Measurements from ENCODE around the gene TMEM97. TPM values are rescaled to one million over a fixed set of nuclear protein-coding genes. Genes with fewer than 3 reads are reported as not detected.
"Not testable (repeated sequence)": the region's sequence is repeated elsewhere in the genome, so short reads cannot be mapped to it uniquely, and the experiment has no call there.

The TMEM97 gene
- total RNA-seq: 10 to 100 TPM; 23.4 to 38.2 TPM

- Mint-ChIP-seq H3K27me3 (ENCODE audit: low read depth) (no peaks in the 10 kb centered on the region), H3K36me3 (ENCODE audit: insufficient read depth in 2 of 2) (peaks cover 0 to 5% of the 10 kb centered on the region in 2 donors), H3K9me3 (no peaks in the 10 kb centered on the region), H3K27ac (peak within 1 kb of the TSS; percentile 77), H3K4me3 (peak within 1 kb of the TSS; percentile 89 to 90), H3K4me1 (ENCODE audit: low read depth) (peaks cover 48% of the 10 kb centered on the region)
- ATAC-seq (replicated peaks in 1 of 2) (peak; percentile 99), DNase-seq (peak; percentile 96 to 98)
These were observed at the start of gene TMEM97 for GRCh38 chr17:28318759-28319597. Gene TMEM97 (plus strand): TSS chr17:28319200. CDS start chr17:28319240, 40 bp downstream.

- no peak overlapping the region for H3K4me3 Mint-ChIP-seq
- DNase-seq (no peak), ATAC-seq (replicated peaks in 1 of 2) (no peak)
- H3K36me3 Mint-ChIP-seq (ENCODE audit: insufficient read depth in 2 of 2): peaks cover 0 to 4% of the 10 kb centered on the region in 2 donors
- no peak overlapping the region for H3K27ac Mint-ChIP-seq
- H3K9me3 Mint-ChIP-seq: peaks cover 2% of the 10 kb centered on the region in 2 donors
- H3K27me3 Mint-ChIP-seq (ENCODE audit: low read depth): peaks cover 50% of the 10 kb centered on the region
- H3K4me1 Mint-ChIP-seq (ENCODE audit: low read depth): peaks cover 4% of the 10 kb centered on the region
These were observed 48.9 kb upstream of the TMEM97 start for GRCh38 chr17:28270055-28270454.

- peaks cover 5% of the 10 kb centered on the region for H3K4me1 Mint-ChIP-seq (ENCODE audit: low read depth)
- peaks cover 59% of the 10 kb centered on the region for H3K27me3 Mint-ChIP-seq (ENCODE audit: low read depth)
- peaks cover 2% of the 10 kb centered on the region in 2 donors for H3K9me3 Mint-ChIP-seq
- ATAC-seq (replicated peaks in 1 of 2): no peak
- no peak overlapping the region for H3K27ac Mint-ChIP-seq
- no peak overlapping the region for H3K4me3 Mint-ChIP-seq
- peaks cover 0 to 4% of the 10 kb centered on the region in 2 donors for H3K36me3 Mint-ChIP-seq (ENCODE audit: insufficient read depth in 2 of 2)
- no peak for DNase-seq
These were observed 48.1 kb upstream of the TMEM97 start for GRCh38 chr17:28270926-28271325.

- Mint-ChIP-seq H3K27me3 (ENCODE audit: low read depth) (peaks cover 64% of the 10 kb centered on the region), H3K9me3 (peaks cover 2% of the 10 kb centered on the region in 2 donors), H3K36me3 (ENCODE audit: insufficient read depth in 2 of 2) (peaks cover 0 to 4% of the 10 kb centered on the region in 2 donors), H3K4me1 (ENCODE audit: low read depth) (peaks cover 5% of the 10 kb centered on the region), H3K27ac (no peak overlapping the region), H3K4me3 (no peak overlapping the region)
- no peak for ATAC-seq (replicated peaks in 1 of 2)
- DNase-seq: no peak
These were observed 47.6 kb upstream of the TMEM97 start for GRCh38 chr17:28271431-28271830.

- Mint-ChIP-seq H3K9me3 (peaks cover under 1% of the 10 kb centered on the region in 2 donors), H3K4me3 (no peak overlapping the region), H3K27ac (no peak overlapping the region), H3K4me1 (ENCODE audit: low read depth) (peaks cover 6% of the 10 kb centered on the region), H3K36me3 (ENCODE audit: insufficient read depth in 2 of 2) (peaks cover 0 to 2% of the 10 kb centered on the region in 2 donors), H3K27me3 (ENCODE audit: low read depth) (peaks cover 72% of the 10 kb centered on the region)
- DNase-seq (no peak), ATAC-seq (replicated peaks in 1 of 2) (no peak)
These were observed 46.8 kb upstream of the TMEM97 start for GRCh38 chr17:28272166-28272565.

GRCh38 chr17:28273341-28273740 is 45.7 kb upstream of the TMEM97 start:
- Mint-ChIP-seq H3K4me1 (ENCODE audit: low read depth) (peaks cover 18% of the 10 kb centered on the region), H3K27me3 (ENCODE audit: low read depth) (peaks cover 83% of the 10 kb centered on the region)
- not testable (repeated sequence) for H3K36me3 Mint-ChIP-seq (ENCODE audit: insufficient read depth in 2 of 2); ATAC-seq (replicated peaks in 1 of 2); H3K9me3 Mint-ChIP-seq; H3K27ac Mint-ChIP-seq; H3K4me3 Mint-ChIP-seq; DNase-seq

- no peaks in the 10 kb centered on the region for H3K9me3 Mint-ChIP-seq
- H3K36me3 Mint-ChIP-seq (ENCODE audit: insufficient read depth in 2 of 2): no peaks in the 10 kb centered on the region
- peaks cover 81% of the 10 kb centered on the region for H3K27me3 Mint-ChIP-seq (ENCODE audit: low read depth)
- peaks cover 23% of the 10 kb centered on the region for H3K4me1 Mint-ChIP-seq (ENCODE audit: low read depth)
- DNase-seq (no peak), ATAC-seq (replicated peaks in 1 of 2) (no peak)
- no peak overlapping the region for H3K4me3 Mint-ChIP-seq
- no peak overlapping the region for H3K27ac Mint-ChIP-seq
These were observed 44.3 kb upstream of the TMEM97 start for GRCh38 chr17:28274591-28275265.

- Mint-ChIP-seq H3K4me1 (ENCODE audit: low read depth) (peaks cover 23% of the 10 kb centered on the region), H3K4me3 (no peak overlapping the region), H3K27ac (no peak overlapping the region), H3K9me3 (no peaks in the 10 kb centered on the region), H3K36me3 (ENCODE audit: insufficient read depth in 2 of 2) (no peaks in the 10 kb centered on the region), H3K27me3 (ENCODE audit: low read depth) (peaks cover 79% of the 10 kb centered on the region)
- no peak for DNase-seq
- ATAC-seq (replicated peaks in 1 of 2): no peak
These were observed 43.0 kb upstream of the TMEM97 start for GRCh38 chr17:28276011-28276410.

GRCh38 chr17:28279411-28279810 is 39.6 kb upstream of the TMEM97 start:
- no peaks in the 10 kb centered on the region for H3K36me3 Mint-ChIP-seq (ENCODE audit: insufficient read depth in 2 of 2)
- H3K27me3 Mint-ChIP-seq (ENCODE audit: low read depth): peaks cover 70% of the 10 kb centered on the region
- H3K4me1 Mint-ChIP-seq (ENCODE audit: low read depth): peaks cover 23% of the 10 kb centered on the region
- DNase-seq: no peak
- no peak overlapping the region for H3K4me3 Mint-ChIP-seq
- H3K27ac Mint-ChIP-seq: no peak overlapping the region
- no peak for ATAC-seq (replicated peaks in 1 of 2)
- no peaks in the 10 kb centered on the region for H3K9me3 Mint-ChIP-seq

GRCh38 chr17:28280826-28281225 is 38.2 kb upstream of the TMEM97 start:
- no peaks in the 10 kb centered on the region for H3K36me3 Mint-ChIP-seq (ENCODE audit: insufficient read depth in 2 of 2)
- no peak overlapping the region for H3K4me3 Mint-ChIP-seq
- H3K27me3 Mint-ChIP-seq (ENCODE audit: low read depth): peaks cover 56% of the 10 kb centered on the region
- peaks cover 18% of the 10 kb centered on the region for H3K4me1 Mint-ChIP-seq (ENCODE audit: low read depth)
- no peaks in the 10 kb centered on the region for H3K9me3 Mint-ChIP-seq
- no peak overlapping the region for H3K27ac Mint-ChIP-seq
- ATAC-seq (replicated peaks in 1 of 2) (no peak), DNase-seq (no peak)

GRCh38 chr17:28282596-28282995 is 36.4 kb upstream of the TMEM97 start:
- no peak overlapping the region for H3K4me3 Mint-ChIP-seq
- H3K9me3 Mint-ChIP-seq: no peaks in the 10 kb centered on the region
- no peak for ATAC-seq (replicated peaks in 1 of 2)
- peaks cover 12% of the 10 kb centered on the region for H3K4me1 Mint-ChIP-seq (ENCODE audit: low read depth)
- H3K27me3 Mint-ChIP-seq (ENCODE audit: low read depth): peaks cover 38% of the 10 kb centered on the region
- H3K36me3 Mint-ChIP-seq (ENCODE audit: insufficient read depth in 2 of 2): no peaks in the 10 kb centered on the region
- H3K27ac Mint-ChIP-seq: no peak overlapping the region
- no peak for DNase-seq

GRCh38 chr17:28285965-28286364 is 33.0 kb upstream of the TMEM97 start:
- H3K4me1 Mint-ChIP-seq (ENCODE audit: low read depth): no peaks in the 10 kb centered on the region
- H3K27ac Mint-ChIP-seq: no peak overlapping the region
- H3K36me3 Mint-ChIP-seq (ENCODE audit: insufficient read depth in 2 of 2): no peaks in the 10 kb centered on the region
- no peaks in the 10 kb centered on the region for H3K9me3 Mint-ChIP-seq
- no peak for DNase-seq
- ATAC-seq (replicated peaks in 1 of 2): no peak
- H3K27me3 Mint-ChIP-seq (ENCODE audit: low read depth): peaks cover 12% of the 10 kb centered on the region
- no peak overlapping the region for H3K4me3 Mint-ChIP-seq

GRCh38 chr17:28290703-28291102 is 28.3 kb upstream of the TMEM97 start:
- no peaks in the 10 kb centered on the region for H3K36me3 Mint-ChIP-seq (ENCODE audit: insufficient read depth in 2 of 2)
- H3K27ac Mint-ChIP-seq: no peak overlapping the region
- H3K4me3 Mint-ChIP-seq: no peak overlapping the region

More at GRCh38 chr17:28290703-28291102, 28.3 kb upstream of the TMEM97 start:
- ATAC-seq (replicated peaks in 1 of 2) (no peak), DNase-seq (no peak)
- Mint-ChIP-seq H3K4me1 (ENCODE audit: low read depth) (peaks cover 4% of the 10 kb centered on the region), H3K9me3 (no peaks in the 10 kb centered on the region), H3K27me3 (ENCODE audit: low read depth) (peaks cover 26% of the 10 kb centered on the region)
